Measurements from ENCODE around the gene EFNA3.

GRCh38 chr1:155066777-155067176, 11.9 kb upstream of the EFNA3 start:
- TF ChIP-seq CTCF (conservative IDR thresholded peaks at IDR 0.05; ENCODE audit: low read depth in 2 of 2): no peak
- TF ChIP-seq EZH2 (IDR thresholded peaks at IDR 0.05; ENCODE audit: low read depth, unreplicated experiment): no peak
- TF ChIP-seq CREB1 (CRISPR knock-in tag; IDR thresholded peaks at IDR 0.05; ENCODE audit: low read depth): no peak
- no peak for TF ChIP-seq POLR2AphosphoS5 (IDR thresholded peaks at IDR 0.05; ENCODE audit: low read depth)
- no peak for TF ChIP-seq JUNB (IDR thresholded peaks at IDR 0.05; ENCODE audit: unreplicated experiment)
- no peak for TF ChIP-seq EZH2phosphoT487 (IDR thresholded peaks at IDR 0.05; ENCODE audit: unreplicated experiment)
- TF ChIP-seq STAT1 (IDR thresholded peaks at IDR 0.05; ENCODE audit: unreplicated experiment): no peak
- no peak for TF ChIP-seq ZNF114 (CRISPR knock-in tag; IDR thresholded peaks at IDR 0.05)
- TF ChIP-seq ZNF331 (CRISPR knock-in tag; IDR thresholded peaks at IDR 0.05; ENCODE audit: low read depth): no peak
- TF ChIP-seq, protein P1, sequence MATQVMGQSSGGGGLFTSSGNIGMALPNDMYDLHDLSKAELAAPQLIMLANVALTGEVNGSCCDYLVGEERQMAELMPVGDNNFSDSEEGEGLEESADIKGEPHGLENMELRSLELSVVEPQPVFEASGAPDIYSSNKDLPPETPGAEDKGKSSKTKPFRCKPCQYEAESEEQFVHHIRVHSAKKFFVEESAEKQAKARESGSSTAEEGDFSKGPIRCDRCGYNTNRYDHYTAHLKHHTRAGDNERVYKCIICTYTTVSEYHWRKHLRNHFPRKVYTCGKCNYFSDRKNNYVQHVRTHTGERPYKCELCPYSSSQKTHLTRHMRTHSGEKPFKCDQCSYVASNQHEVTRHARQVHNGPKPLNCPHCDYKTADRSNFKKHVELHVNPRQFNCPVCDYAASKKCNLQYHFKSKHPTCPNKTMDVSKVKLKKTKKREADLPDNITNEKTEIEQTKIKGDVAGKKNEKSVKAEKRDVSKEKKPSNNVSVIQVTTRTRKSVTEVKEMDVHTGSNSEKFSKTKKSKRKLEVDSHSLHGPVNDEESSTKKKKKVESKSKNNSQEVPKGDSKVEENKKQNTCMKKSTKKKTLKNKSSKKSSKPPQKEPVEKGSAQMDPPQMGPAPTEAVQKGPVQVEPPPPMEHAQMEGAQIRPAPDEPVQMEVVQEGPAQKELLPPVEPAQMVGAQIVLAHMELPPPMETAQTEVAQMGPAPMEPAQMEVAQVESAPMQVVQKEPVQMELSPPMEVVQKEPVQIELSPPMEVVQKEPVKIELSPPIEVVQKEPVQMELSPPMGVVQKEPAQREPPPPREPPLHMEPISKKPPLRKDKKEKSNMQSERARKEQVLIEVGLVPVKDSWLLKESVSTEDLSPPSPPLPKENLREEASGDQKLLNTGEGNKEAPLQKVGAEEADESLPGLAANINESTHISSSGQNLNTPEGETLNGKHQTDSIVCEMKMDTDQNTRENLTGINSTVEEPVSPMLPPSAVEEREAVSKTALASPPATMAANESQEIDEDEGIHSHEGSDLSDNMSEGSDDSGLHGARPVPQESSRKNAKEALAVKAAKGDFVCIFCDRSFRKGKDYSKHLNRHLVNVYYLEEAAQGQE (IDR thresholded peaks at IDR 0.05; ENCODE audit: unreplicated experiment): no peak
- no peak for TF ChIP-seq NANOG (IDR thresholded peaks at IDR 0.05; ENCODE audit: borderline replicate concordance)
- no peak for TF ChIP-seq ETS1 (IDR thresholded peaks at IDR 0.05)
- TF ChIP-seq, protein P2, sequence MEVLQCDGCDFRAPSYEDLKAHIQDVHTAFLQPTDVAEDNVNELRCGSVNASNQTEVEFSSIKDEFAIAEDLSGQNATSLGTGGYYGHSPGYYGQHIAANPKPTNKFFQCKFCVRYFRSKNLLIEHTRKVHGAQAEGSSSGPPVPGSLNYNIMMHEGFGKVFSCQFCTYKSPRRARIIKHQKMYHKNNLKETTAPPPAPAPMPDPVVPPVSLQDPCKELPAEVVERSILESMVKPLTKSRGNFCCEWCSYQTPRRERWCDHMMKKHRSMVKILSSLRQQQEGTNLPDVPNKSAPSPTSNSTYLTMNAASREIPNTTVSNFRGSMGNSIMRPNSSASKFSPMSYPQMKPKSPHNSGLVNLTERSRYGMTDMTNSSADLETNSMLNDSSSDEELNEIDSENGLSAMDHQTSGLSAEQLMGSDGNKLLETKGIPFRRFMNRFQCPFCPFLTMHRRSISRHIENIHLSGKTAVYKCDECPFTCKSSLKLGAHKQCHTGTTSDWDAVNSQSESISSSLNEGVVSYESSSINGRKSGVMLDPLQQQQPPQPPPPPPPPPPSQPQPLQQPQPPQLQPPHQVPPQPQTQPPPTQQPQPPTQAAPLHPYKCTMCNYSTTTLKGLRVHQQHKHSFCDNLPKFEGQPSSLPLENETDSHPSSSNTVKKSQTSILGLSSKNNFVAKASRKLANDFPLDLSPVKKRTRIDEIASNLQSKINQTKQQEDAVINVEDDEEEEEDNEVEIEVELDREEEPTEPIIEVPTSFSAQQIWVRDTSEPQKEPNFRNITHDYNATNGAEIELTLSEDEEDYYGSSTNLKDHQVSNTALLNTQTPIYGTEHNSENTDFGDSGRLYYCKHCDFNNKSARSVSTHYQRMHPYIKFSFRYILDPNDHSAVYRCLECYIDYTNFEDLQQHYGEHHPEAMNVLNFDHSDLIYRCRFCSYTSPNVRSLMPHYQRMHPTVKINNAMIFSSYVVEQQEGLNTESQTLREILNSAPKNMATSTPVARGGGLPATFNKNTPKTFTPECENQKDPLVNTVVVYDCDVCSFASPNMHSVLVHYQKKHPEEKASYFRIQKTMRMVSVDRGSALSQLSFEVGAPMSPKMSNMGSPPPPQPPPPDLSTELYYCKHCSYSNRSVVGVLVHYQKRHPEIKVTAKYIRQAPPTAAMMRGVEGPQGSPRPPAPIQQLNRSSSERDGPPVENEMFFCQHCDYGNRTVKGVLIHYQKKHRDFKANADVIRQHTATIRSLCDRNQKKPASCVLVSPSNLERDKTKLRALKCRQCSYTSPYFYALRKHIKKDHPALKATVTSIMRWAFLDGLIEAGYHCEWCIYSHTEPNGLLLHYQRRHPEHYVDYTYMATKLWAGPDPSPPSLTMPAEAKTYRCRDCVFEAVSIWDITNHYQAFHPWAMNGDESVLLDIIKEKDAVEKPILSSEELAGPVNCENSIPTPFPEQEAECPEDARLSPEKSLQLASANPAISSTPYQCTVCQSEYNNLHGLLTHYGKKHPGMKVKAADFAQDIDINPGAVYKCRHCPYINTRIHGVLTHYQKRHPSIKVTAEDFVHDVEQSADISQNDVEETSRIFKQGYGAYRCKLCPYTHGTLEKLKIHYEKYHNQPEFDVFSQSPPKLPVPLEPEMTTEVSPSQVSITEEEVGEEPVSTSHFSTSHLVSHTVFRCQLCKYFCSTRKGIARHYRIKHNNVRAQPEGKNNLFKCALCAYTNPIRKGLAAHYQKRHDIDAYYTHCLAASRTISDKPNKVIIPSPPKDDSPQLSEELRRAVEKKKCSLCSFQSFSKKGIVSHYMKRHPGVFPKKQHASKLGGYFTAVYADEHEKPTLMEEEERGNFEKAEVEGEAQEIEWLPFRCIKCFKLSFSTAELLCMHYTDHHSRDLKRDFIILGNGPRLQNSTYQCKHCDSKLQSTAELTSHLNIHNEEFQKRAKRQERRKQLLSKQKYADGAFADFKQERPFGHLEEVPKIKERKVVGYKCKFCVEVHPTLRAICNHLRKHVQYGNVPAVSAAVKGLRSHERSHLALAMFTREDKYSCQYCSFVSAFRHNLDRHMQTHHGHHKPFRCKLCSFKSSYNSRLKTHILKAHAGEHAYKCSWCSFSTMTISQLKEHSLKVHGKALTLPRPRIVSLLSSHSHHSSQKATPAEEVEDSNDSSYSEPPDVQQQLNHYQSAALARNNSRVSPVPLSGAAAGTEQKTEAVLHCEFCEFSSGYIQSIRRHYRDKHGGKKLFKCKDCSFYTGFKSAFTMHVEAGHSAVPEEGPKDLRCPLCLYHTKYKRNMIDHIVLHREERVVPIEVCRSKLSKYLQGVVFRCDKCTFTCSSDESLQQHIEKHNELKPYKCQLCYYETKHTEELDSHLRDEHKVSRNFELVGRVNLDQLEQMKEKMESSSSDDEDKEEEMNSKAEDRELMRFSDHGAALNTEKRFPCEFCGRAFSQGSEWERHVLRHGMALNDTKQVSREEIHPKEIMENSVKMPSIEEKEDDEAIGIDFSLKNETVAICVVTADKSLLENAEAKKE (CRISPR knock-in tag; IDR thresholded peaks at IDR 0.05): no peak
